ENCODE data around the gene MMP23B.
"Not testable (repeated sequence)": the region's sequence is repeated elsewhere in the genome, so short reads cannot be mapped to it uniquely, and the experiment has no call there.

The MMP23B gene

DNA sequence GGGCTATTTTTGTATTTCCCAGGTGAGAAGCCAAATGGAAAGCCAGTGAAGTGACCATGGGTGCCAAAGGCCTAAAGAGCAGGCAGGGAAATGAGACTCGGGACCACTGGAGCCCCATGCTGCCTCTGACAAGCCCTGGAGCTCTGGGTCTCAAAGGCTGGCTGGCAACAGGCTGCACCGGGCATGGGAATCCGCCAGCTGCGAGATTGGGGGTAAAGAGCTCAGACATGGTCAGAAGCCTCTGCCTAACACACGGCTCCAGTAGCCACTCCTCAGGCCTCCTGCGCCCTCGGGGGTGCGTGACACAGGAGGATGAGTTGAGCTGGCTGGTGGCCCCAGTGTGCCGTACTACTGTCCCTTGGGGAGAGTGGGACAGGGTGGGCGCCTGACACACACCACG, 32.3 kb downstream of the MMP23B start:
- in situ Hi-C loops (cut with MboI; ENCODE audit: low sequenced_read_pairs): not testable (repeated sequence)

DNA sequence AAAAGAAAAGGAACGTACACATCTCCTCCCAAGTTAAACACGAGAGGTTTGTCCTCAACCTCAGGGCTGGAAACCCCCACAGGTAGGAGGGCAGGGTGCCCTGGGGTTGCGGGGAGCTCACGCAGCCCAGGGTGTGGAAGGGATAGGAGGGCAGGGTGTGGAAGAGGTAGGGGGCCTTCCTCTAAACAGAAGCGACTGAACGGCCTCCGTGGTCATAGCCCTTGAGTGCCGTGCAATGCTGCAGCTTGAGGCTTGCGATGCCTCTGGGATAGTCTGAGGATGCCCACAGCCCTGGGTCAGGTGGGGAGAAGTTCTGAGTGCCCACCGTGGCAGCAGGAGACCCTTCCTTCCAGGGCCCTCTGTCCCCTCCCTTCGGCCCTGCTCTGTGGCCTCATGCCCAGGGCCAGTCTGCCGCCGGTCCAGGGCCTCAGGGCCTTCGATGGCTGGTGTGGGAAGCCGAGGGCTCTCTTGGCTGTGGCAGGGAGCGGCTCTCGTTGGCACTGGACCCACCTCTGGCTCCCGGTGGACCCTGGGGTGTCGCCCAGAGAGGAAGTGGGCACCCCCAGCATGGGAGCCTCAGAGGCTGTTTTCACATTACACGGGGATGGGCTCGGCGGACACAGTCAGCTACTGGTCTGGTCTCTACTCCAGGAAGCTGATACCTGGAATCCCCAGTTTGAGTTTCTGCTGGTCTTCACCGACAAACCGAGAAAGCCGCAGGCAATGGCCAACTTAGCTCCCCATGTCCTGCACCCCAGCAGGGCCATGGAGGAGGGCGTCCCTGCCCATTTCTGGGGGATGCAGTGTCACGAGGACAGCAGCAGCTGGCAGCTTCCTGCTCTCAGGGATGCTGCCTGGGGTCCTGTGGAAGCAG, 33.2 kb downstream of the MMP23B start:
- in situ Hi-C loops (cut with MboI; ENCODE audit: low sequenced_read_pairs): no loop called here

DNA sequence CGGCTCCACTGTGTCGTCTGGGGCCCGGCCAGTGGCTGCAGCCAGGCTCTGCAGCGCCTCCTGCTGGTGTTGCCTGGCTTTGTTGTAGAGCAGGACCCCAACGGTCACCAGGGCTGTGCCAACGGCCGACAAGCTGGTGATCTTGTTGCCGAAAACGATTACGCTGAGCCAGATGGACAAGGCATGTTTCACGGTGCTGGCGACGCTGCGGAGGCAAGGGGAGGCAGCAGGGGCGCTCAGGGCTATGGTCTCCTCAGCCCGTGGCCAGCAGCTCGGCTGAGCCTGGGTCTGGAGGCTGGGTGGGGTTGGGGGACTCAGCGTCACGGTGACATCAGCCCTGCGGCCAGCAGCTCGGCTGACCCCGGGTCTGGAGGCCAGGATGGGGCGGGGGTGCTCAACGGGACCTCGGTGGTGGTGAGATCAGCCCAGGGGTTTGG, 33.9 kb downstream of the MMP23B start:
- in situ Hi-C loops (cut with MboI; ENCODE audit: low sequenced_read_pairs): no loop called here

DNA sequence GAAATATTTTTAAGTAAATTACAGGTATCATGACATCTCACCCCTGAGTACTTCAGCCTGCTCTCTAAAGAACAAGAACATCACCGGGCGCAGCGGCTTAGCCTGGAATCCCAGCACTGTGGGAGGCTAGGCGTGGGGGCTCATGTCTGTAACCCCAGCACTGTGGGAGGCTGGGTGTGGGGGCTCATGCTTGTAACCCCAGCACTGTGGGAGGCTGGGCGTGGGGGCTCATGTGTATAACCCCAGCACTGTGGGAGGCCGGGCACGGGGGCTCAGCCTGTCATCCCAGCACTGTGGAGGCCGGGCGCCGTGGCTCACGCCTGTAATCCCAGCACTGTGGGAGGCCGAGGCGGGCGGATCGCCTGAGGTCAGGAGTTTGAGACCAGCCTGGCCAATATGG, 34.6 kb downstream of the MMP23B start:
- in situ Hi-C loops (cut with MboI; ENCODE audit: low sequenced_read_pairs): no loop called here

DNA sequence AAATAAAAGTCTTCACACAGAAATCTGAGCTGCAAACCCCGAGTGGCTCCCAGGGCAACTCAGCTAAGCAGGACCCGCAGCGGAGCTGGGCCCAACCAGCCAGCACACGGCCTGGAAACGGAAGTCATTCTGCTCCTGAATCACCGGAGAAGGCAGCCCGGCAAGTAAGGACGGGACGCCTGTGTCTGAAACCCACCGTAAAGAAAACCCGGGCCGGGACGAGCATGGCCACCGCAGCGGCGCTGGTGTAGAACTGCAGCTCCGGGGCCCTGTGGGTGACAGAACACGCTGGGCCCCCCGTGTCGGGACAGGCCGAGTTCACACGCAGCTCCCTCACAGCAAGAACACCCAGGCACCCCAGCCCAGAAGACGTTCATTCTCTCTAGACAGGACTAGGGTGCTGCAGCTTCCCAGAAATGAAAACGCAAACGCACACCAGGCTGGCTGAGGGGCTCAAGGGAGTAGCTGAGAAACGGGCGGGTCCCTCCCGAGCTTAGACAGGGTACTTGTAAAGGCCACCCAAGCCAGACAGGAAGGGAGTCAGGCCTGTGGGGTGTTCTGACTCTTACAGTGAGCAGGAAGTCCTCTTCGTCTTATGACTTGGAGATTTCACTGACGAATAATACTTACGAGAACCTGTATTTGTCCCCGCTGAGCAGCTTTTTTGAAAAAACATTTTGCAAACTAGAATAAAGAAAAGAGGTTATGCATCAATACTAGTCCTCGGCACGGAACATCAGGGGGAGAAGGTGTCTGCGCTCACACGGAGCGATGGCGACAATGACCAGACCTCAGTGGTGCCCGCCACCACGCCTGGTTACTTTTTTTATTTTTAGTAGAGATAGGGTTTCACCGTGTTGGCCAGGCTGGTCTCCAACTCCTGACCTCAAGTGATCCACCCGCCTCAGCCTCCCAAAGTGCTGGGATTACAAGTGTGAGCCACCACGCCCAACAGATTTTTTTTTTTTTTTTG, 37.8 kb downstream of the MMP23B start:
- in situ Hi-C loops (cut with MboI; ENCODE audit: low sequenced_read_pairs): no loop called here

DNA sequence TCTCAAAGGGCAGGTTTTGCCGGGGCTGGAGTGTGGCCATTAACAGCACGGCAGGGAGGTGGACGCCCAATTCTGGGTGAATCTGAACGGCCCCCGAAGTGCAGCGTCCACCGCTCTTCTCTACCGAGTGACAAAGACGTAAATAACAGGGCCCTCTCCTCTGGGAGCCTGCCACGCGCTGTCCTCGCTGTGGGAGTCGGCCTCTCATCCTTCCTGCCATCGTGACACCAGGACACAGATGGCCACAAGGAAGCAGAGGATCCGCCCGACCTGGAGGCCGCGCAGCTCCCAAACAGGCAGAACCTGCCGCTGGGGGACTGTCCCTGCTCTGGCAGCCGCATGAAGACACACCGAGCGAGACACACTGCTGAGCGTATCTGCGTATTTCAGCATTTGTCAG, 38.9 kb downstream of the MMP23B start:
- in situ Hi-C loops (cut with MboI; ENCODE audit: low sequenced_read_pairs): no loop called here

DNA sequence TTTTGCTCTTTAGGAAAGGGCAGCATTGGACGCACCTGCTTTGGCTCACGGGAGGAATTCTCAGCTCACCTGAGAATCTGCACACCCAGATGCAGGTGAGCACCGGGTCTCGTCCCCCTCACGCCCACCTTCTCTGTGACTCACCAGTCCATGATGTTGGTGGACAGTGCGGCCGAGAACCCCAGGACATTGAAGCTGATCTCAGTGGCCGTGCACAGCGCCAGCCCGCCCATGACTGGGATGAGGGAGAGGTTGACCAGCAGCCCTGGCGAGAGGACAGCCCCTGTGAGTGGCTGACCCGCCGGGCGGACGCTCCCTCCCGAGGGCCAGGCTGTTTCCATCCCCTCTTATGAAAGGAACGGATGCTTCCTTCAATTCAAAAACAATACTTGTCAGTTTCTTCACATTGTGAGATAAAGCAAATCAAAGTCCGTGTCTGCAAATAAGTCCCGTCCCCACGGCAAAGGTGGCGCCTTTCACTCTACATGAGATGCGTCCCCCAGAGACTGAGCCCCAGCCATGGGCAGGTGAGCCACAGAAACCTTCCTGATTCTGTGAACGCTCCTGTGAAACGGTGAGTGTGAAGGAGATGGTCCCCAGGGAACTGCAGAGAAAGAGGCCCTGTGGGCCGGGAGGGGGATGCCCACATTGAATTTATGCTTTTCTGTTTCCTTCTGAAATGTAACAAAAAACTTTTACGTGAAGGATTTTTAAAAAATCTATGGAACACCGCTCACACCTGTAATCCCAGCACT, 39.6 kb downstream of the MMP23B start:
- in situ Hi-C loops (cut with MboI; ENCODE audit: low sequenced_read_pairs): no loop called here

DNA sequence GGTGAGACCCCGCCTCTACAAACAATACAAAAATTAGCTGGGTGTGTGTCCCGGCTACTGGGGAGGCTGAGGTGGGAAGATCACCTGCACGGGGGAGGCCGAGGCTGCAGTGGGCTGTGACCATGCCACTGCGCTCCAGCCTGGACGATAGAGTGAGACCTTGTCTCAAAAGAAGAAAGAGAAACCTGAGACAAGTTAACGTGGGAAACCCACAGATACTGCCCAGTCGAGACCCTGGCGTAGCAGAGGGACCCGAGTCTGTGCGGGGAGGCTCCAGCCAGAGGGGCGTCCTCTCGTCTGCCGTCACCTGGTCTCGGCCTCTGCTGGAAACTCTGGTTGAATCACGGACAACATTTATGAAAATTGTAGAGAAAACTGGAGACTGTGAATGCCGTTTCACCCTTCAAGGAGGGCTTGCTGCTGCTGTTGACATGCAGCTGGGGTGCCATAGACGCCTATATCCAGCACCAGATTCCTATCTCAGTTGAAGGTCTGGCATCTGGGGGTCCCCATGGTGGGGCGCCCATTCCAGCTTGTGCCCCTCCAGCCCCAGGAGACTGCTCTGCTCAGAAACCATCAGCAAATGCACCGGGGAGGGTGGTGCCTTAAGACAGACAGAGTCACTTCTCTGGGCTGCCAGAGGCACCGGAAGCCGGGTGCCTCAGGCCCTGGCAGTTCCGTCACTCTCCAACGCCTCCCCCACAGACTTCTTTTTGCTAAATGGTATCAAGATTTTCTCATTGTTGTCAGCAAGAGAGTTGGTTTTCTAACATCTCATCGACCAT, 40.4 kb downstream of the MMP23B start:
- in situ Hi-C loops (cut with MboI; ENCODE audit: low sequenced_read_pairs): no loop called here

DNA sequence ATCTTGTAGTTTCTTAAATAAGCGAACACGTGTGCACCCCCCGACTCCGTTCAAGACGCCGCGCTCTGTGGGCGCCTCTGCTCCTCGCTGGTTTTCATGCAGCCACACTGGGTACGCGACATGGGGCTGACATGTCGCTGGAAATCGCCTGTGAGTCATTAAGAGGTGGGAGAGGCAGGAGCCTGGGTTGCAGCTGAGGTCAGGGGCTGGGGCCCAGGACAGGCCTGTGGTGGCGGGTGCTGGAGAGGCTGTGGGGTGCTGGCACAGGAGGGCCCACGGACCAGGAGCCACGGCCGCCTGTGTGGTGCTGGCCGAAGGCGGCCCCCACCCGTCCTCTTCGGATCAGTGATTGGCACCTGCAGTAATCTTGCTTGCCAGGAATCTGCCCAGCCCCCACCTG, 42.8 kb downstream of the MMP23B start:
- in situ Hi-C loops (cut with MboI; ENCODE audit: low sequenced_read_pairs): not testable (repeated sequence)

DNA sequence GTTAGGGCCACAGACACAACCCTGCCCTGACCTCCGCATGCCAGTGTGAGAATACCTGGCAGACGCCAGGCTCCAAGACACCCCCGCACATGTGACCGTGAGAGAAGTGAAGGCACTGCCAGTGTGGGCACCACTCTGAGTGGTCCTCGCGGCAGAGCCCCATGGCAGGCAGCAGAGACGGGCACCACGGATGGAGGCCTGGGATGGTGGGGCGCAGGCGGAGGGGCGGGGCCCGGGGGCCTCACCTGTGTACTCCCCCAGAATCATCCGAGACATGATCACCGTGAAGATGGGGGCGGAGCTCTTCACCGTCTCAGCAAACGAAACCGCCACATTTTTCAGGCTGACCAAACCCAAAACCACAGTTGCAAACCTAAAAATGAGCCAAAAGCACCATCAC, 43.2 kb downstream of the MMP23B start:
- in situ Hi-C loops (cut with MboI; ENCODE audit: low sequenced_read_pairs): not testable (repeated sequence)

DNA sequence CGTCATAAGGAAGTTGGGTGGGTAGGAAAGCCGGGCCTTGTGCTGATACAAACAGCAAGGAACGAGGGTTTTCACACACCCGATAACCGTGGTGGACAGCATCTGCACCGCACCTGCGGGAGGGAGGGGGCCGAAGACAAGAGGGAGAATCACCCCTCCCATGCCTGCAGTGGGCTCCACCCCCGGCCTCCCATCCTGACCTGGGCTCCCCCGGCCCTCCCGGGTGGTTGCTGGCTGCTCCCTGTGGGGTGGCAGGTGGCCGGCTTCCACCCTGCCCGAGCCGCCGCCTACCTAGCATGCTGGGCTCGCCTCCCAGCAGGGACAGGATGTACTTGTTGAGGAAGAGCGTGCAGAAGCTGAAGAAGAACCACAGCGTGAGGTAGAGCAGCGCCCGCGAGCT, 44.1 kb downstream of the MMP23B start:
- in situ Hi-C loops (cut with MboI; ENCODE audit: low sequenced_read_pairs): not testable (repeated sequence)

DNA sequence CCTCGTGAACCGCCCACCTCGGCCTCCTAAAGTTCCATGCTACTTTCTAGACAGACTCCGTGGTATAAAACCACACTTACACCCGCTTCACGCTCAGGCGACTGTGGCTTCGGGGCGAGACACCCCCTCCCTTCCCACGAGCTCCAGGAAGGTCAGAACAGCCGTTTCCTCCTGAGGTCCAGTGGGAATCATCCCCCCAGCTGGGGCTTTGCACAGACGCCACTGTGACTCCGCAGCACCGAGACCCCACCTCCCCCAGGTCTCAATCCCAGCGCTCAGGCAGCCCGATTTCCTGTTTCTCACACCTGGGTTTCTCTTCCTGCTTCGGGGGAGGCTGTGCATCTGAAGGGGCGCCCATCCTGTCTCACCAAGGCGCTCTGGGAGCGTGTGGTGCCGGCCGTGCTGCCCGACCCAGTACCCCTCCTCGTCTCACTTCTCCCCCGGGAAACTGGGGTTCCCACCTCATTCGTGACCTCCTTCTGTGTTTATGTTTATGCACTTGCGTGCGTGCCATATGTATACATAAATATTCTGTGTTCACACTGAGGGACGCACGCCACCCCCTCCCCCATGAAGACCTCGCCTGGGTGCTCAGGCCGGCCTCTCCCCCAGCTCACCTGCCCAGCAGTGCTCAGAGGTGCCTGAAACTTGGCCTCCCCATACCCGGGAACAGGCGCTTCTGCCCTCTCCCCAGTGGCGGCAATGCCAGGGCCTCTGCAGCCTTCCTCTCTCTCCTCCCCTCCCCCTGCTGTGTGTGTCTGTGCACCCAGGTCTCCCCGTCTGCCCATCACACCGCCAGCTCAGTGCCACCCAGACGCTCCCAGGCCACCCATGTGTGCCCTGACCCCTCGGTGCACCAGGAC, 46.0 kb downstream of the MMP23B start:
- in situ Hi-C loops (cut with MboI; ENCODE audit: low sequenced_read_pairs): no loop called here

DNA sequence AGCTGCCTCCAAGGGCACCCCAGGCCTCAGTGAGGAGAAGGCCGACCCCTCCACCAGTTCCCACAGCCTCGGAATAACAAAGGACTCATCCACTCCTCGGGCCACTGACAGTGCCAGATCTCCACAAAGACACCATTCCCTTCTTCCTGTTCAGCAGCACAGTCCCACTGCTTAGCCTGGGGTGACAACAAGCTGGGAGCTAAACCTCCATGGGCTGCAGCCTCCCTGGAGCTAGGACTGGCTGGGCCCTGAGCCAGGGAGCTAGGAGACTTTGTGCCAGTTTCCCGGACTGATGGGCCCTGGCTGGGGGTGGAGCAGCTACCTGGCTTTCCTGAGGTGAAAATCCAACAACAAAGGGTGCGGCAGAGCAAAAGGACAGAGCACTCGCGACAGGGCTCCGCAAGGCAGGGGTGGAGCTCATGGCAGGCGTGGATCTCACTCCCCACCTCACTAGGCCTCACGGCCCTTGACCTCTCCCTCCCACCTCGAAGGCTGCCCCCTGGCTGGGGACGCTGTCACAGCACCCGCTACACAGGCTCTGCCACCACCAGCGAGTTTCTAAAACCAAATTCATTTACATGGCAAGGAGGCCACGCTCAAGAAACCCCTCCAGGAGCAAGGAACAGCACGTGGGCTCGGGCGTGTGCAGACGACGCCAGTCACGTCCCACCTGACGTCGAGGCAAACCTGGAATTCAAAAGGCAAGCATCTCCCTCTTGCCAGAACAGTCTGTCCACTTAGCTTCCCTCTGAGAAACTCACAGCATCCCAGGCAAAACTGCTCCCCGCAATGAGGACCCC, 46.8 kb downstream of the MMP23B start:
- in situ Hi-C loops (cut with MboI; ENCODE audit: low sequenced_read_pairs): no loop called here

DNA sequence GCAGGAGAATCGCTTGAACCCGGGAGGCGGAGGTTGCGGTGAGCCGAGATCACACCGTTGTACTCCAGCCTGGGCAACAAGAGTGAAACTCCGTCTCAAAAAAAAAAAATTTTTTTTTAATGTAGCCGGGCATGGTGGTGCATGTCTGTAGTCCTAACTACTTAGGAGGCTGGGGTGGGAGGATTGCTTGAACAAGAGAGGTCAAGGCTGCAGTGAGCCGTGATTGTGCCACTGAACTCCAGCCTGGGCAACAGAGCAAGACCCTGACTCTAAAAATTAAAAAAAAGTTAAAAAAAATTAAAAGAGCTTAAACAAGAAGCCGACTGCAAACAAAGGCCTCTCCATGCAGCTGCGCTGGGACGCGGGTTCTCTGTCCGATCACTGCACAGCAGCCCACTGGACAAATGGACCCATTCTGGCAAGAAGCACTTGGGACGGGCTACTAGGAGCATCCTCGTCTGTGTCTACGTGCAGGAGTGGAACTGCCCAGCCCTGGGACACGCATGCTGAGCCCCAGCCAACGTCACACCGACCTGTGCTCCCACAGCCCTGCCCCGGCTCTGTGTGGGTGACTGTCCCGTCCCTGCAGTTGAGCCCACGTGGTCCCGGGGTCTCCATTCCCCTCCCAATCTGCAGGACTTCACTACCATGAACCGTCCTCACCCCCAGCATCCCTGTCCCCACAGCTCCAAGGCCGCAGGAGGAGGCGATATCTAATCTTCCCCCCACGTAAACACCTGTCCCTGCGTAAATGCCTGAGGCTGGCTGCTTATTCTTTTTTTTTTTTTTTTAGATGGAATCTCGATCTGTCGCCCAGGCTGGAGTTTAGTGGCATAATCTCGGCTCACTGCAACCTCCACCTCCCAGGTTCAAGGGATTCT, 48.3 kb downstream of the MMP23B start:
- in situ Hi-C loops (cut with MboI; ENCODE audit: low sequenced_read_pairs): no loop called here

DNA sequence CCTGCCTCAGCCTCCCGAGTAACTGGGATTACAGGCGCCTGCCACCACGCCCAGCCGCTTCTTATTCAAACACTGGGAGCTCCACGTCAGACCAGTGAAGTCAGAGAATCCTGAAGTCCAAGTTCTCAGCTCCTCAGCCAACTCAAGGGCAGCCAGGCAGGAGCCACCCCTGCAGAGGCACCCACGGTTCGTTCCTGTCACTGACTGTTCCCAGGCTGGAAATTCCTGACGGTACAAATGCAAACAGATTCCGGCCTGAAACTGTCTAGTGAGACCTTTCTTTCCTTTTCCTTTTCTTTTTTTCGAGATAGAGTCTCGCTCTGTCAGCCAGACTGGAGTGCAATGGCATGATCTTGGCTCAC, 48.9 kb downstream of the MMP23B start:
- in situ Hi-C loops (cut with MboI; ENCODE audit: low sequenced_read_pairs): no loop called here

DNA sequence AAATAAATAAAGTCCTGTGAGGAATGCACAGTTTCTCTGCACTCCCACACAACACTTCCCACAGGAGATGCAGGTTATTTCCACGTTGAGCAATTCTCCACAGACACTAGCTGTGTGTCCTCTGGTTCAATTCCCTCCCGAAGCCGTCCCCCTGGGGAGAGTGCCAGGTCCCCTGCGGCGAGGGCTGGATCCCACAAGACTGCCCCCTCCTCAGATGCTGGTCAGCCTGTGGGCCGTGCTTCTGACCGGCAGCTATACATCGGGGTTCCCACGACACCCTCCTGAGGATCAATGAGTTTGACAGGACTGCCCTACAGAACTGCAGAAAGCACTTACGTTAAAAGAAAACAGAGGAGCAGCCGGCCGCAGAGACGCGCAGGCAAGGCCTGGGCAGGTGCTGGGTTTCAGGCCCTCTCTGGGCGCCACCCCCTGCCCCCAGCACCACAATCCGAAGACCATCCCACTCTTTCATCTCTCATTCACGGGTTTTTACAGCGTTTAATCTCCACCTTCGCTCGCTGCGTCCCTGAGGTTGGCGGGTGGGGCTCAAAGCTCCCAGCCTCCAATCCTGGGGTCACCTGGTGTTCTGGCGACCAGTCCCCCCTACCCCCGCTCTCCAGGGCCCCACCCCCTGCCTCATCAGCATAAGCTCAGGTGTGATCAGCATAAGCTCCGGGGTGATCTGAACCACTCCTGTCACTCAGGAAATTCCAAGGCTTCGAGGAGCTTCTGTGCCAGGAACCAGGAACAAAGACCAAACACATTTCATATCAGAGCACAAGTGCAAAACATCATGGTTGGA, 51.3 kb downstream of the MMP23B start:
- in situ Hi-C loops (cut with MboI; ENCODE audit: low sequenced_read_pairs): no loop called here
